Kidney (tissue), 14 donors: Measurements from ENCODE around the gene PCDHB5. TPM values are rescaled to one million over a fixed set of nuclear protein-coding genes. Genes with fewer than 3 reads are reported as not detected.
"Not testable (repeated sequence)": the region's sequence is repeated elsewhere in the genome, so short reads cannot be mapped to it uniquely, and the experiment has no call there.

Source experiments
- DNase-seq, 5 donors: peaks; one replicate each; pipeline ENCODE4 v3.0.0-alpha.2; 2013 to 2020
- FAIRE-seq: peaks from 2 replicates; lab custom pipeline; 2012; peaks lifted over from hg19 to GRCh38; lab: Jason Lieb, UNC
- H3K27ac ChIP-seq, 2 donors: one replicate each; pipeline ENCODE4 v1.7.0; 2013; ENCODE audit warnings: low read depth in 2 of 2, low read length in 2 of 2, inconsistent platforms in 1 of 2
- H3K27me3 ChIP-seq: one replicate; pipeline ENCODE4 v1.7.1; 2013; ENCODE audit warnings: low read length, inconsistent platforms; ENCODE audit not compliant: control insufficient read depth, insufficient read depth
- H3K36me3 ChIP-seq, 3 donors: one replicate each; pipeline versions ENCODE4 v1.7.0 to v1.7.1; 2013; ENCODE audit warnings: low read length in 3 of 3, control low read depth in 1 of 3, inconsistent platforms in 1 of 3; ENCODE audit not compliant: insufficient read depth in 3 of 3, control insufficient read depth in 2 of 3
- H3K4me1 ChIP-seq, 3 donors: one replicate each; pipeline versions ENCODE4 v1.7.0 to v1.7.1; 2013; ENCODE audit warnings: low read length in 3 of 3, inconsistent platforms in 1 of 3, low read depth in 1 of 3; ENCODE audit not compliant: control insufficient read depth in 2 of 3, insufficient read depth in 2 of 3
- H3K4me3 ChIP-seq, 3 donors: one replicate each; pipeline versions ENCODE4 v1.7.0 to v1.8.1; 2013; ENCODE audit warnings: low read length in 3 of 3, control low read depth in 1 of 3, inconsistent platforms in 1 of 3
- H3K9ac ChIP-seq, 3 donors: one replicate each; pipeline versions ENCODE4 v1.7.0 to v1.7.1; 2013; ENCODE audit warnings: low read length in 3 of 3, control low read depth in 1 of 3, inconsistent platforms in 1 of 3
- H3K9me3 ChIP-seq, 3 donors: one replicate each; pipeline versions ENCODE4 v1.7.0 to v1.7.1; 2013; ENCODE audit warnings: low read length in 3 of 3, control low read depth in 1 of 3, inconsistent platforms in 1 of 3; ENCODE audit not compliant: control insufficient read depth in 2 of 3, insufficient read depth in 1 of 3
- intact Hi-C: fragments of 100-400 bp; cut with DNase I; formaldehyde crosslinking; loops from one replicate; pipeline ENCODE4 v1.11.1; 2022
- polyA plus RNA-seq: library from polyadenylated mRNA; stranded (reverse); fragments of 350-450 nt; fragmentation: Illumina TruSeq; extraction: RNeasy Lipid Tissue Mini Kit (QIAGEN cat#74804); gene quantifications from one replicate; pipeline ENCODE4 v1.2.3, GENCODE V29; 2014; ENCODE audit warnings: low read depth, low replicate concordance; ENCODE audit not compliant: insufficient read depth
- total RNA-seq: library from RNA; stranded (reverse); fragmentation: NEBNext Ultra II Directional; extraction: Animal tissue kit (Norgen Biotek cat#: 25700); gene quantifications from one replicate; pipeline ENCODE4 v1.2.1, GENCODE V29; 2021
- TF ChIP-seq, protein P1 (sequence below): IDR thresholded peaks from 3 replicates; pipeline ENCODE4 v1.5.1; 2012; ENCODE audit warnings: mild to moderate bottlenecking, moderate library complexity, borderline replicate concordance; ENCODE audit not compliant: insufficient read depth; ENCODE audit errors: extremely low read depth
- donor health status: control.
- donor health status: control.
- donor health status: control.
- donor health status: control.
- donor health status: control.
- donor health status: DM: yes; HTN: yes; CAD: no.
- donor health status: Normal renal cell carcinoma (clear cell type).

PCDHB5 gene
- total and polyA plus RNA-seq, 2 donors from 2014 or later, result 2.1 to 7.5 TPM

DNA sequence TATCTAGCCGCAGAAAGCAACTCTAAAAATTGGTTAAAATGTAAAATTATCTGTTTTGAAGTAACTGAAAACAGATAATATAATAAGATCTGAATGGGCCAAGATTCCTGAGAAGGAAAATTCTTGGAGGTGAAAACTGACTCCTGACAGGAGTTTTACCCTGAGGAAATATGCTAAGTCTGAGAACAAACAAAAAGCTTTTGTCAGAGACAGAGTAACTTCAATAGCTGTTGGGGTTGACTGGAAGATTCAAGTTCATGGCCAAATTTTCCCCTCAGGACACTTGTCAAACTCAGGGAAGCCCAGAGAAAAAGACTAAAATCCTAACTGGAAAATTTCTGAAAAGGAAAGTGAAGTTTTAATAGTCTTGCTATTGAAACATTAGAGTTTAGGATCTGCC, 7.7 kb upstream of the PCDHB5 start:
- no peak overlapping the region for H3K9ac ChIP-seq
- H3K4me3 ChIP-seq, result no peak overlapping the region
- intact Hi-C loops, result no loop called here
- FAIRE-seq (no peak), DNase-seq (no peak)
- H3K27me3 ChIP-seq, result no peaks in the 10 kb centered on the region
- H3K4me1 ChIP-seq, result no peaks in the 10 kb centered on the region
- H3K36me3 ChIP-seq, result no peaks in the 10 kb centered on the region
- no peak overlapping the region for H3K27ac ChIP-seq
- TF ChIP-seq, protein P1, sequence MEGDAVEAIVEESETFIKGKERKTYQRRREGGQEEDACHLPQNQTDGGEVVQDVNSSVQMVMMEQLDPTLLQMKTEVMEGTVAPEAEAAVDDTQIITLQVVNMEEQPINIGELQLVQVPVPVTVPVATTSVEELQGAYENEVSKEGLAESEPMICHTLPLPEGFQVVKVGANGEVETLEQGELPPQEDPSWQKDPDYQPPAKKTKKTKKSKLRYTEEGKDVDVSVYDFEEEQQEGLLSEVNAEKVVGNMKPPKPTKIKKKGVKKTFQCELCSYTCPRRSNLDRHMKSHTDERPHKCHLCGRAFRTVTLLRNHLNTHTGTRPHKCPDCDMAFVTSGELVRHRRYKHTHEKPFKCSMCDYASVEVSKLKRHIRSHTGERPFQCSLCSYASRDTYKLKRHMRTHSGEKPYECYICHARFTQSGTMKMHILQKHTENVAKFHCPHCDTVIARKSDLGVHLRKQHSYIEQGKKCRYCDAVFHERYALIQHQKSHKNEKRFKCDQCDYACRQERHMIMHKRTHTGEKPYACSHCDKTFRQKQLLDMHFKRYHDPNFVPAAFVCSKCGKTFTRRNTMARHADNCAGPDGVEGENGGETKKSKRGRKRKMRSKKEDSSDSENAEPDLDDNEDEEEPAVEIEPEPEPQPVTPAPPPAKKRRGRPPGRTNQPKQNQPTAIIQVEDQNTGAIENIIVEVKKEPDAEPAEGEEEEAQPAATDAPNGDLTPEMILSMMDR, result no peak
- H3K9me3 ChIP-seq, result peaks cover 0 to 12% (median 3%) of the 10 kb centered on the region in 3 donors

DNA sequence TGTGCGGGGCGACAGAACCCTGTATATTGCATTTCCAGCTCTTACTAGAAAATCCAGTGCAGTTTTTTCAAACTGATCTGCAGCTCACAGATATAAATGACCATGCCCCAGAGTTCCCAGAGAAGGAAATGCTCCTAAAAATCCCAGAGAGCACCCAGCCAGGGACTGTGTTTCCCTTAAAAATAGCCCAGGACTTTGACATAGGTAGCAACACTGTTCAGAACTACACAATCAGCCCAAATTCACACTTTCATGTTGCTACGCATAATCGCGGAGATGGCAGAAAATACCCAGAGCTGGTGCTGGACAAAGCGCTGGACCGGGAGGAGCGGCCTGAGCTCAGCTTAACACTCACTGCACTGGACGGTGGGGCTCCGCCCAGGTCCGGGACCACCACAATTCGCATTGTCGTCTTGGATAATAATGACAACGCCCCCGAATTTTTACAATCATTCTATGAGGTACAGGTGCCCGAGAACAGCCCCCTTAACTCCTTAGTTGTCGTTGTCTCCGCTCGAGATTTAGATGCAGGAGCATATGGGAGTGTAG, 786 bp downstream of the PCDHB5 start:
- peaks cover 0 to 32% (median 13%) of the 10 kb centered on the region in 3 donors for H3K9me3 ChIP-seq
- H3K4me3 ChIP-seq, result peak overlapping the region; percentile 64 to 74 (median 68)
- DNase-seq (no peak), FAIRE-seq (no peak)
- intact Hi-C loops, result no loop called here
- no peak overlapping the region for H3K27ac ChIP-seq
- H3K9ac ChIP-seq, result peak overlapping the region in 2 of 3 donors; percentile 18 to 68
- TF ChIP-seq, protein P1, result no peak
- H3K4me1 ChIP-seq, result no peaks in the 10 kb centered on the region
- no peaks in the 10 kb centered on the region for H3K27me3 ChIP-seq
- no peaks in the 10 kb centered on the region for H3K36me3 ChIP-seq

DNA sequence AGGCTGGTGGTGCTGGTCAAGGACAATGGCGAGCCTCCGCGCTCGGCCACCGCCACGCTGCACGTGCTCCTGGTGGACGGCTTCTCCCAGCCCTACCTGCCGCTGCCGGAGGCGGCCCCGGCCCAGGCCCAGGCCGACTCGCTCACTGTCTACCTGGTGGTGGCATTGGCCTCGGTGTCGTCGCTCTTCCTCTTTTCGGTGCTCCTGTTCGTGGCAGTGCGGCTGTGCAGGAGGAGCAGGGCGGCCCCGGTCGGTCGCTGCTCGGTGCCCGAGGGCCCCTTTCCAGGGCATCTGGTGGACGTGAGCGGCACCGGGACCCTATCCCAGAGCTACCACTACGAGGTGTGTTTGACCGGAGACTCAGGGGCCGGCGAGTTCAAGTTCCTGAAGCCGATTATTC, 2.3 kb downstream of the PCDHB5 start:
- FAIRE-seq, H3K27me3 ChIP-seq, H3K4me3 ChIP-seq, H3K27ac ChIP-seq, H3K9ac ChIP-seq, H3K4me1 ChIP-seq, H3K36me3 ChIP-seq, intact Hi-C loops: not testable (repeated sequence)
- H3K9me3 ChIP-seq, result peaks cover 0 to 29% (median 13%) of the 10 kb centered on the region in 3 donors
- peak in 1 of 5 donors; percentile 52 for DNase-seq

DNA sequence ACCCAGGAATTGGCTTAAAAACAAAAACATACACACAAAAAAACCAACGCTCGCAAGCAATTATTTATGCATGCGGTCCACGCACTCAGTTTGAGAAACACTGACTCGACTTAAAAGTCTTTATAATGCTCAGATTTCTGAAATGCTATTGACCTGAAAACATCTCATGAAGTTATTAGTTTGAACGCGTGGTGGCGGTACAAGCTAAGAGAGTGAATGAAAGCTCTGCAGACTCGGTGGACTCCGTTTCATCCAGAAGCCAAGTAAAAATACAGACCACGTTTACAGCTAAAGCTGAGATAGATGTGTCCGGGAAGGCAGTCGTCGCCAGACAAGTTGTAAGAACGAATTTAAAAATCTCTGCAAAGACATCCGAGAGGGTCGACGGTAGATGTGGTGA, 14.8 kb downstream of the PCDHB5 start, which contains the start of gene PCDHB6:
Gene PCDHB6, plus strand, starts transcription at position 246 of the 400 bp plus-strand sequence. CDS start 201 bp downstream, outside the sequence.
- DNase-seq (peak in 3 of 5 donors; percentile 33 to 57 (median 51)), FAIRE-seq (no peak)
- Histone ChIP-seq H3K4me1 (no peaks in the 10 kb centered on the region), H3K4me3 (peak within 1 kb of the TSS in 1 of 3 donors; percentile 44), H3K27me3 (no peaks in the 10 kb centered on the region), H3K9me3 (peaks cover 2 to 34% (median 9%) of the 10 kb centered on the region in 3 donors), H3K9ac (no peak within 1 kb of the TSS), H3K27ac (no peak within 1 kb of the TSS), H3K36me3 (no peaks in the 10 kb centered on the region)
- TF ChIP-seq, protein P1, result peak; percentile 13
- intact Hi-C loops, result no loop called here
